HCT116 (cell line): ENCODE measurements around the gene LIN9. TPM values are rescaled to one million over a fixed set of nuclear protein-coding genes. Genes with fewer than 3 reads are reported as not detected.

Source experiments
- ATAC-seq: fragments of 200-7000 bp; cut with Tn5 transposase; 2 replicates; pipeline ENCODE4 v1.9.1; 2020; ENCODE audit warnings: mild to moderate bottlenecking, moderate library complexity
- BruUV-seq: library from RNA; stranded (reverse); fragments of 400-500 nt; replicated peaks from 2 replicates; lab custom pipeline; 2021; lab: Mats Ljungman, UMichigan
- CTCF ChIA-PET: fragments of 300-600 bp; sonication (Branson Sonifier 250); formaldehyde crosslinking; loops from one replicate; lab custom pipeline; 2021; ENCODE audit warnings: antibody characterized with exemption; lab: Charles Lee
- POLR2A ChIA-PET: fragments of 300-600, 350-600 bp; sonication (Branson Sonifier 250); formaldehyde crosslinking; loops from one replicate; lab custom pipeline; 2021; ENCODE audit warnings: antibody characterized with exemption; lab: Charles Lee
- RAD21 ChIA-PET, 2 experiments: fragments of 300-600 bp; sonication (Branson Sonifier 250); formaldehyde crosslinking; loops; one replicate each; lab custom pipeline; 2023; ENCODE audit warnings: low total read pairs in 2 of 2; ENCODE audit not compliant: uncharacterized antibody in 2 of 2, unreplicated experiment in 2 of 2, low non-redundant PET in 1 of 2; lab: Charles Lee
- DNase-seq: peaks from one replicate; pipeline ENCODE4 v3.0.0-alpha.2; 2010; ENCODE audit warnings: low read depth, low spot score
- H2AFZ ChIP-seq: fragments of 200-600 bp; shearing (Covaris generic), sonication (generic); 2 replicates; pipeline ENCODE4 v1.6.1; 2017; ENCODE audit warnings: low read depth, mixed run types, mixed read lengths, antibody characterized with exemption, low read length; ENCODE audit not compliant: poor library complexity, severe bottlenecking
- H3K27ac ChIP-seq: 2 replicates; pipeline ENCODE4 v1.5.1; 2012; ENCODE audit warnings: low read depth, low read length
- H3K27me3 ChIP-seq: fragments of 200-600 bp; sonication (generic); 2 replicates; pipeline ENCODE4 v1.6.1; 2016; ENCODE audit warnings: mixed run types, low read length, mixed read lengths; ENCODE audit not compliant: insufficient read depth
- H3K36me3 ChIP-seq, 2 experiments: fragments of 200-500 bp in 1 of 2; fragments of 200-600 bp in 1 of 2; sonication (Bioruptor generic) in 1 of 2; sonication (generic) in 1 of 2; 2 replicates each; pipeline versions ENCODE4 v1.5.1 to v1.6.1; 2014 to 2016; ENCODE audit warnings: low read length in 2 of 2, inconsistent platforms in 1 of 2, mixed read lengths in 1 of 2, mixed run types in 1 of 2; ENCODE audit not compliant: insufficient read depth in 2 of 2, control insufficient read depth in 1 of 2
- H3K4me1 ChIP-seq, 2 experiments: fragments of 200-600 bp in 1 of 2; sonication (generic) in 1 of 2; 2 replicates each; pipeline versions ENCODE4 v1.5.1 to v1.6.1; 2012 to 2017; ENCODE audit warnings: low read length in 2 of 2, inconsistent platforms in 1 of 2, mild to moderate bottlenecking in 1 of 2, mixed read lengths in 1 of 2, mixed run types in 1 of 2, moderate library complexity in 1 of 2; ENCODE audit not compliant: insufficient read depth in 2 of 2, control insufficient read depth in 1 of 2
- H3K4me2 ChIP-seq: fragments of 200-600 bp; sonication (generic); 2 replicates; pipeline ENCODE4 v1.6.1; 2017; ENCODE audit warnings: mixed run types, low read length, mixed read lengths
- H3K4me3 ChIP-seq, 2 experiments: fragments of 200-600 bp in 1 of 2; sonication (generic) in 1 of 2; replicated peaks in 1 of 2; 2 replicates each; pipeline ENCODE4 v1.5.1; 2011 to 2016; ENCODE audit warnings: low read length in 2 of 2, control low read depth in 1 of 2, low read depth in 1 of 2, mild to moderate bottlenecking in 1 of 2, mixed read lengths in 1 of 2, mixed run types in 1 of 2
- H3K79me2 ChIP-seq: fragments of 200-600 bp; sonication (generic); 2 replicates; pipeline ENCODE4 v1.6.1; 2017; ENCODE audit warnings: mild to moderate bottlenecking, mixed run types, low read length, moderate library complexity, mixed read lengths; ENCODE audit not compliant: insufficient read depth
- H3K9ac ChIP-seq: fragments of 200-600 bp; sonication (generic); 2 replicates; pipeline ENCODE4 v1.6.1; 2016; ENCODE audit warnings: low read length, mixed read lengths
- H3K9me2 ChIP-seq: fragments of 200-600 bp; sonication (generic), shearing (Covaris generic); 2 replicates; pipeline ENCODE4 v1.6.1; 2017; ENCODE audit warnings: mixed run types, mild to moderate bottlenecking, moderate library complexity; ENCODE audit not compliant: insufficient read depth
- H3K9me3 ChIP-seq, 2 experiments: fragments of 200-500 bp in 1 of 2; fragments of 200-600 bp in 1 of 2; sonication (Bioruptor generic) in 1 of 2; sonication (generic) in 1 of 2; 2 replicates each; pipeline ENCODE4 v1.6.1; 2014 to 2017; ENCODE audit warnings: low read length in 2 of 2, mixed read lengths in 2 of 2, inconsistent platforms in 1 of 2, low read depth in 1 of 2, mild to moderate bottlenecking in 1 of 2, mixed run types in 1 of 2, moderate library complexity in 1 of 2; ENCODE audit not compliant: control insufficient read depth in 1 of 2, insufficient read depth in 1 of 2
- H4K20me1 ChIP-seq: fragments of 200-600 bp; sonication (generic), shearing (Covaris generic); 2 replicates; pipeline ENCODE4 v1.6.1; 2017; ENCODE audit warnings: mixed run types, mild to moderate bottlenecking, moderate library complexity; ENCODE audit not compliant: insufficient read depth
- CEBPB ChIP-seq: IDR thresholded peaks from 2 replicates; pipeline ENCODE4 v1.6.1; 2012; ENCODE audit warnings: low read depth
- CTCF ChIP-seq, 3 experiments: fragments of 200-600 bp in 1 of 3; sonication (generic) in 1 of 3; IDR thresholded peaks in 2 of 3; conservative IDR thresholded peaks in 1 of 3; 2 replicates each; pipeline ENCODE4 v1.5.1; 2012 to 2017; ENCODE audit warnings: low read depth in 2 of 3, low read length in 2 of 3, antibody characterized with exemption in 1 of 3, borderline replicate concordance in 1 of 3, control low read depth in 1 of 3, mild to moderate bottlenecking in 1 of 3, mixed read lengths in 1 of 3, mixed run types in 1 of 3, moderate library complexity in 1 of 3; ENCODE audit not compliant: insufficient read depth in 1 of 3
- EGR1 ChIP-seq: IDR thresholded peaks from 2 replicates; pipeline ENCODE4 v1.6.1; 2012; ENCODE audit warnings: low read depth
- ELF1 ChIP-seq: IDR thresholded peaks from 2 replicates; pipeline ENCODE4 v1.6.1; 2012; ENCODE audit warnings: low read depth, borderline replicate concordance
- FOSL1 ChIP-seq: IDR thresholded peaks from 2 replicates; pipeline ENCODE4 v1.6.1; 2012; ENCODE audit warnings: low read depth
- JUND ChIP-seq: IDR thresholded peaks from 2 replicates; pipeline ENCODE4 v1.6.1; 2012
- MAX ChIP-seq: IDR thresholded peaks from 2 replicates; pipeline ENCODE4 v1.6.1; 2012
- POLR2A ChIP-seq: IDR thresholded peaks from 2 replicates; pipeline ENCODE4 v1.7.0; 2011; ENCODE audit warnings: borderline replicate concordance; ENCODE audit not compliant: insufficient read depth, insufficient read length; ENCODE audit errors: extremely low read depth
- POLR2AphosphoS5 ChIP-seq: IDR thresholded peaks from 2 replicates; pipeline ENCODE4 v1.6.1; 2011; ENCODE audit warnings: mild to moderate bottlenecking, low read depth, low read length, moderate library complexity
- SIN3A ChIP-seq: IDR thresholded peaks from 2 replicates; pipeline ENCODE4 v1.6.1; 2012; ENCODE audit warnings: low read depth
- SRF ChIP-seq: IDR thresholded peaks from 2 replicates; pipeline ENCODE4 v1.6.1; 2012; ENCODE audit warnings: low read depth
- YY1 ChIP-seq: IDR thresholded peaks from 2 replicates; pipeline ENCODE4 v1.6.1; 2011; ENCODE audit warnings: low read length, low read depth, moderate library complexity, mild to moderate bottlenecking; ENCODE audit not compliant: insufficient replicate concordance; ENCODE audit errors: extremely low read depth
- ZFX ChIP-seq: fragments of 450-650 bp; IDR thresholded peaks from 2 replicates; pipeline ENCODE4 v1.6.1; 2017
- ZNF274 ChIP-seq: fragments of 200-500 bp; sonication (Bioruptor generic); IDR thresholded peaks from 2 replicates; pipeline ENCODE4 v1.6.1; 2014; ENCODE audit warnings: mild to moderate bottlenecking, low read depth, low read length, inconsistent platforms
- intact Hi-C: fragments of 100-400 bp; cut with micrococcal nuclease; formaldehyde crosslinking; loops from 2 replicates; pipeline ENCODE4 v1.10.0; 2022
- total RNA-seq: library from RNA; stranded (reverse); gene quantifications from one replicate; pipeline ENCODE4 v1.2.1, GENCODE V29; 2021; ENCODE audit not compliant: unreplicated experiment
- TF ChIP-seq, protein P1 (sequence below): IDR thresholded peaks from 2 replicates; pipeline ENCODE4 v1.6.1; 2011; ENCODE audit warnings: mild to moderate bottlenecking, low read length, moderate library complexity; ENCODE audit not compliant: insufficient replicate concordance; ENCODE audit errors: extremely low read depth

Gene LIN9
- total RNA-seq, 1 experiment from 2014 or later, result 9.3 TPM

- POLR2A ChIA-PET, result no interaction called here
- Histone ChIP-seq H3K9ac (no peak overlapping the region), H2AFZ (no peak overlapping the region), H3K27ac (no peak overlapping the region), H3K27me3 (no peaks in the 10 kb centered on the region), H3K9me2 (no peaks in the 10 kb centered on the region), H3K9me3 (no peaks in the 10 kb centered on the region), H3K4me2 (no peak overlapping the region), H3K79me2 (no peaks in the 10 kb centered on the region), H4K20me1 (no peaks in the 10 kb centered on the region), H3K4me1 (peaks cover 3 to 7% of the 10 kb centered on the region in 2 experiments; a peak in 3 of 4 replicates), H3K36me3 (no peaks in the 10 kb centered on the region), H3K4me3 (no peak overlapping the region)
- CTCF ChIA-PET, result no interaction called here
- DNase-seq (no peak), ATAC-seq (no peak)
- intact Hi-C loops, result no loop called here
- TF ChIP-seq JUND, result no peak
- no peak for TF ChIP-seq CTCF (IDR thresholded peaks at IDR 0.05 in 2 of 3, conservative IDR thresholded peaks at IDR 0.05 in 1 of 3; ENCODE audit: borderline replicate concordance in 1 of 3, insufficient read depth in 1 of 3, low read depth in 2 of 3, low read length in 2 of 3)
- TF ChIP-seq POLR2AphosphoS5, result no peak
- no peak for TF ChIP-seq SRF
- TF ChIP-seq ZNF274, result no peak
- TF ChIP-seq SIN3A, result no peak
- TF ChIP-seq FOSL1, result no peak
- TF ChIP-seq, protein P1, sequence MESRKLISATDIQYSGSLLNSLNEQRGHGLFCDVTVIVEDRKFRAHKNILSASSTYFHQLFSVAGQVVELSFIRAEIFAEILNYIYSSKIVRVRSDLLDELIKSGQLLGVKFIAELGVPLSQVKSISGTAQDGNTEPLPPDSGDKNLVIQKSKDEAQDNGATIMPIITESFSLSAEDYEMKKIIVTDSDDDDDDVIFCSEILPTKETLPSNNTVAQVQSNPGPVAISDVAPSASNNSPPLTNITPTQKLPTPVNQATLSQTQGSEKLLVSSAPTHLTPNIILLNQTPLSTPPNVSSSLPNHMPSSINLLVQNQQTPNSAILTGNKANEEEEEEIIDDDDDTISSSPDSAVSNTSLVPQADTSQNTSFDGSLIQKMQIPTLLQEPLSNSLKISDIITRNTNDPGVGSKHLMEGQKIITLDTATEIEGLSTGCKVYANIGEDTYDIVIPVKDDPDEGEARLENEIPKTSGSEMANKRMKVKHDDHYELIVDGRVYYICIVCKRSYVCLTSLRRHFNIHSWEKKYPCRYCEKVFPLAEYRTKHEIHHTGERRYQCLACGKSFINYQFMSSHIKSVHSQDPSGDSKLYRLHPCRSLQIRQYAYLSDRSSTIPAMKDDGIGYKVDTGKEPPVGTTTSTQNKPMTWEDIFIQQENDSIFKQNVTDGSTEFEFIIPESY, result no peak
- no peak for TF ChIP-seq YY1
- no peak for TF ChIP-seq POLR2A
- no peak for TF ChIP-seq ELF1
- no peak for TF ChIP-seq ZFX
- TF ChIP-seq CEBPB, result no peak
- no peak for TF ChIP-seq MAX
- no peak for TF ChIP-seq EGR1
- RAD21 ChIA-PET, result no interaction called here
- BruUV-seq, result no TSS peak
These were observed 26.7 kb upstream of the LIN9 start for GRCh38 chr1:226335661-226336060.
